GM18517 (cell line): ENCODE measurements around the gene RABEPK.
"Not testable (repeated sequence)": the region's sequence is repeated elsewhere in the genome, so short reads cannot be mapped to it uniquely, and the experiment has no call there.

Experiments used
- ATAC-seq: cut with Tn5 transposase; IDR thresholded peaks from one replicate; pipeline ENCODE4 v1.9.1; 2021; ENCODE audit warnings: mild to moderate bottlenecking, moderate library complexity; ENCODE audit not compliant: unreplicated experiment

RABEPK gene

GRCh38 chr9:125190361-125190801 lies 10.0 kb upstream of the RABEPK start:
- no peak for ATAC-seq

GRCh38 chr9:125194466-125194865 lies 5.9 kb upstream of the RABEPK start:
- not testable (repeated sequence) for ATAC-seq

- ATAC-seq, result not testable (repeated sequence)
Measured at GRCh38 chr9:125195591-125195990, 4.8 kb upstream of the RABEPK start.

GRCh38 chr9:125202846-125203618 lies 2.7 kb downstream of the RABEPK start:
- no peak for ATAC-seq

GRCh38 chr9:125204477-125204876 lies 4.1 kb downstream of the RABEPK start:
- ATAC-seq, result no peak

GRCh38 chr9:125214186-125214585 lies 13.8 kb downstream of the RABEPK start:
- ATAC-seq, result no peak

GRCh38 chr9:125218621-125219020 lies 18.3 kb downstream of the RABEPK start:
- ATAC-seq, result no peak

GRCh38 chr9:125224858-125225257 lies 24.5 kb downstream of the RABEPK start:
- not testable (repeated sequence) for ATAC-seq

GRCh38 chr9:125227761-125228160 lies 27.4 kb downstream of the RABEPK start:
- ATAC-seq, result no peak

GRCh38 chr9:125233678-125234077 lies 33.3 kb downstream of the RABEPK start:
- no peak for ATAC-seq

GRCh38 chr9:125234099-125234498 lies 33.8 kb downstream of the RABEPK start:
- not testable (repeated sequence) for ATAC-seq

- no peak for ATAC-seq
Measured at GRCh38 chr9:125235804-125236519, 35.6 kb downstream of the RABEPK start.

GRCh38 chr9:125236520-125237159 lies 36.3 kb downstream of the RABEPK start:
- not testable (repeated sequence) for ATAC-seq

- no peak for ATAC-seq
Measured at GRCh38 chr9:125238127-125238914, 38.0 kb downstream of the RABEPK start.

- no peak for ATAC-seq
Measured at GRCh38 chr9:125238915-125239446, 38.6 kb downstream of the RABEPK start.

- no peak for ATAC-seq
Measured at GRCh38 chr9:125239631-125240597, 39.6 kb downstream of the RABEPK start.

GRCh38 chr9:125240649-125240999 lies 40.3 kb downstream of the RABEPK start:
- peak; percentile 14 for ATAC-seq

GRCh38 chr9:125241000-125241862 lies 40.9 kb downstream of the RABEPK start, which contains the start of gene HSPA5:
HSPA5 (minus strand) TSS chr9:125241343; CDS start chr9:125241126, 217 bp downstream.
- peak; percentile 90 for ATAC-seq
